H1 (cell line): Measurements from ENCODE around the gene ABHD4. TPM values are rescaled to one million over a fixed set of nuclear protein-coding genes. Genes with fewer than 3 reads are reported as not detected.

Experiments used
- CTBP2 ChIP-seq: IDR thresholded peaks from 2 replicates; pipeline ENCODE4 v1.7.0; 2011; ENCODE audit warnings: borderline replicate concordance, mild to moderate bottlenecking, moderate library complexity, mixed read lengths, low read length; ENCODE audit not compliant: insufficient read depth, insufficient read length
- SIN3A ChIP-seq, 2 experiments: IDR thresholded peaks in 1 of 2; conservative IDR thresholded peaks in 1 of 2; 2 replicates each; pipeline ENCODE4 v1.6.1; 2011 to 2012; ENCODE audit warnings: low read length in 2 of 2, improper control_type of control experiment in 1 of 2, low read depth in 1 of 2, mild to moderate bottlenecking in 1 of 2
- SP1 ChIP-seq: IDR thresholded peaks from 2 replicates; pipeline ENCODE4 v1.6.1; 2011; ENCODE audit warnings: low read depth, low read length
- TAF7 ChIP-seq: optimal IDR thresholded peaks from 2 replicates; pipeline ENCODE3; 2011; ENCODE audit warnings: low read depth, mild to moderate bottlenecking, inconsistent platforms, low read length, moderate library complexity, borderline replicate concordance
- TEAD4 ChIP-seq: IDR thresholded peaks from 2 replicates; pipeline ENCODE4 v1.6.1; 2012; ENCODE audit warnings: low read depth, low read length, inconsistent platforms, mixed read lengths
- polyA plus RNA-seq, 7 experiments: library from polyadenylated mRNA; depleted of rRNA in 3 of 7; stranded (reverse) in 5 of 7; unstranded in 2 of 7; fragments of >200 nt in 5 of 7; fragments of 200-250 nt in 2 of 7; gene quantifications; 1 replicate in 5 of 7; 2 replicates in 1 of 7; 4 replicates in 1 of 7; pipeline versions ENCODE4 v1.2.1 to v1.2.3, GENCODE V29; 2011 to 2013; ENCODE audit warnings: missing spikeins in 2 of 7, mixed read lengths in 2 of 7
- total RNA-seq: library from RNA; stranded (reverse); fragmentation: NEBNext Ultra II Directional; extraction: Animal tissue kit (Norgen Biotek cat#: 25700); gene quantifications from 2 replicates; pipeline ENCODE4 v1.2.1, GENCODE V29; 2021

Gene ABHD4
- total and polyA plus RNA-seq, 2 of the 8 experiments (the other 6 are each of a cell fraction or from before 2014, with no cell fraction given): 32.4 to 42.9 TPM

DNA sequence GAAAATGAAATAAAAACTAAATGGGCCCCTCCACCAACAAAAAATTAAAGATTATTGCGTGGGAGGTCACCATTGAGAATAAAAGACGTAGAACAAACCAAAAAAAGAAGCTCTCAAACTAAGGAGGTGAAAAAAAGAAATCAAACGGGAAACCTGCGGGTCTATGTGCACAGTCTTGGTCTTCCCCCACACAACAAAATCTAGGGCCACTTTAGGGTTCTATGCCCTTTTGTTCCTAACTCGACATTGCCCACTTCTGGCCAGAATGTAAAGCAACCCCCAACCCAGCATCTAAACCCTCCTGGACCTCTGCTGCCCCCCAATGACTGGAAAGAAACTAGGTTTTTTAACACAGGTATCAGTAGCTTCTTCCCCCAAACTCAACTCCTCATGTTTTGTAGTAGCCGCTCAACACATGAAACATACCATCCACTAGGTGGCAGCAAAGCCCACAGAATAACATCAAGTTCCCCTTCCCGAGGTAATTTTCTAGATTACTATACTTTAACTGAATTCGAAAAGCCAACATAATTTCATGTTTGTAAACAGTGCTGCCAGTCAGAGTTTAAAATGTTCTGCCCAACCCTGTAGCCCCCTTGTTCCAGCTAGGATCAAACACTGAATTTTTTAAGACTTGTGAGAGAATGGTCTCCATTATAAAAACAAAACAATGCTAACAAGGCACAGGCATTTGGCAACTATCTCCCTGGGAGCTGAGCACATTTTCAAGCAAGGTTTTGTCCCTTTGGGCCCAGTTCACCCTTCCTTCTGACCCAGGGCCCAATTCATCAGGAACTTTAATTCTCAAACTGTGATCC, 27.8 kb upstream of the ABHD4 start (continued):
- no peak for TF ChIP-seq CTBP2
- peak; percentile 98 for TF ChIP-seq TEAD4
- TF ChIP-seq TAF7: peak; percentile 92
- TF ChIP-seq SIN3A (conservative IDR thresholded peaks at IDR 0.05 in 1 of 2, IDR thresholded peaks at IDR 0.05 in 1 of 2; ENCODE audit: low read depth in 1 of 2, low read length in 2 of 2): 0 out of 4 replicates have a peak, but pooled peaks of 1 of the 2 experiments have one; percentile 44
- TF ChIP-seq SP1: peak; percentile 46
